A204.1 (cell line): ENCODE results near the gene ARL8A.
"Not testable (repeated sequence)": the region's sequence is repeated elsewhere in the genome, so short reads cannot be mapped to it uniquely, and the experiment has no call there.

Source experiments
- FAIRE-seq: peaks from 2 replicates; lab custom pipeline; 2012; peaks lifted over from hg19 to GRCh38; lab: Jason Lieb, UNC

ARL8A gene

DNA sequence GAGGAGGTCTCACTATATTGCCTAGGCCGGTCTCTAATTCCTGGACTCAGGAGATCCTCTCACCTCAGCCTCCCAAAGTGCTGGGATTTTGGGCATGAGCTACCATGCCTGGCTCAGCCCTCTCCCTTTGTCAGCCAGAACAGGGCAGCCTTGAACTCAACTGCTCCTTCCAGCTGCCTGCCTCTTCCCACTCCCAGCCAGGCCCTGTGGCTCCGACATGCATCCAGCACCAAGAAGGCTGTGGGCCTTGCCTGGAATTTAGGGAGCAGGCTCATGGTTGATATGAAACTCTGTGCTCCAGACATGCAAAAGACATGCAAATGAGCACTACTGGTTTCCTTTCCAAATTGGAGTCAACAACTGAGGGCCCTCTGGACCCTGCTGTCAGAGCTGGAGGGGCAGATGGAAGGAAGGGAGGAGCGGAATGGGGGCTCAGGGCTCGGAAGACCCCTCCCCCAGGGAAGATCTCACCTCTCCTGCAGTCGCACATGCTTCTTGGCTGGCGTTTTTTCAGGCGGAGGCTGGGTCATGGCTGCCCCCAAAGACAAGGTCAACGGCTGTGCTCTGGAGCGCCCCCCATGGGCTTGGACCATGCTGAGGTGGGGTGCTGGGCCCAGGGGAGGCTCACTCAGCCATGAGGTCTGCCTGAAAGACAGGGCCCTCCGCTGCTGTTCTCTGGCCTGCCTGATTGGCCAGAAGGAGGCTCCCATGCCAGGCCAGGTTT, 14.4 kb upstream of the ARL8A start:
- FAIRE-seq: no peak

DNA sequence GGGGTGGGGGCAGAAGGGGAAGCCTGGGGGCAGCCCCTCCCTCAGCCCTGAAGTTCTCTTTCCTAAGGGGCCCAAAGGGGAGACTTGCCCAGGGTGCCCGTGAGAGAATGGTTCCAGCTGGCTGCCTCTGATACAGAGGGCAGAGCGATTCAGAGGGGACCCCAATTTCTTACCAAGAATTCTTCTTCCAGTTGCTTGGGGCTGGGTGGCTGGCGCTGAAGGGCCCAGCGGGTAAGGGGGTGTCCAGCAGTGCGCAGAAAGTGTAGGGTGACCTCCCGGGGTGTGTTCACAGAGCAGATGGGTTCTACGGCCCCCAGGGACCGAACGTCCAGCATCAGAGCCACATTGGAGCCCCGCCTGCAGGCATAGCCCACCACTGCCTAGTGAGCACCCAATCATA, 13.4 kb upstream of the ARL8A start:
- FAIRE-seq: no peak

DNA sequence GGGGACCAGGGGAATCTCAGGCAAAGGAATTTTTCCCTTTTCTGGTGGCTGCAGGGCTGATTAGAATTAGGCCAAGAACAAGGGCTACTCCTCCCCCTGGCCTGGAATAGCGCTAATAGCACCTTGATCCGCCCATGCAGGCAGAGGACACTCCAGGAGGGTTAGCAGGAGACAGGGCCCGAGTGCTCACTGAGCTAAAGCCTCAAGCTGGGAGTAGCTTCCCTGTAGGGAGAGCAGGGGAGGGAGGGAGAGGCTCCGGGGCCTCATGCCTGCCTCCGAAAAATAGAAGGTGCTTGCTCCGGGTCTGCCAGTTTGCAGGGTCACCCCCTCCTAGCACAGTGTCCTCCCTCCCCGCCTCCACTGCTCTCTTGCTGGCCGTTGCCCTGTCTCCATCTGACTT, 12.1 kb upstream of the ARL8A start:
- no peak for FAIRE-seq

DNA sequence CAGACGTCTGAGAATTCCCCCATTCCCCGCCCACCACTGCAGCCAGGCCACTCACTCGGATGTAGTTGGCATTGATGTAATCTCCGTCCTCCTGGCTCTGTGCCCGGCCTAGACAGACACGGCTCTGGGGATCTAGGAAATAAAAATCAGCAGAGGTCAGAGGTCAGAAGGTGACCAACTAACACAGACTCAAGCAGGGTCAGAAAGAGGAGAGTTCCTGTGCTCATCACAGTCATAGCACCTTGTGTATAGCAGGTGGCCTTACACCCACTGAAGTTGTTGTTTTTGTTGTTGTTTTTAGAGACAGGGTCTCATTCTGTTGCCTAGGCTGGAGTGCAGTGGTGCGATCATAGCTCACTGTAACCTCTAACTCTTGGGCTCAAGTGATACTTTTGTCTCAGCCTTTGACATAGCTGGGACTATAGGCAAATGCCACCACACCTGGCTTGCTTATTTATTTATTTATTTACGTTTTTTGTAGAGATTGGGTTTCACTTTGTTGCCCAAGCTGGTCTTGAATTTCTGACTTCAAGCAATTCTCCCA, 11.0 kb upstream of the ARL8A start:
- no peak for FAIRE-seq

DNA sequence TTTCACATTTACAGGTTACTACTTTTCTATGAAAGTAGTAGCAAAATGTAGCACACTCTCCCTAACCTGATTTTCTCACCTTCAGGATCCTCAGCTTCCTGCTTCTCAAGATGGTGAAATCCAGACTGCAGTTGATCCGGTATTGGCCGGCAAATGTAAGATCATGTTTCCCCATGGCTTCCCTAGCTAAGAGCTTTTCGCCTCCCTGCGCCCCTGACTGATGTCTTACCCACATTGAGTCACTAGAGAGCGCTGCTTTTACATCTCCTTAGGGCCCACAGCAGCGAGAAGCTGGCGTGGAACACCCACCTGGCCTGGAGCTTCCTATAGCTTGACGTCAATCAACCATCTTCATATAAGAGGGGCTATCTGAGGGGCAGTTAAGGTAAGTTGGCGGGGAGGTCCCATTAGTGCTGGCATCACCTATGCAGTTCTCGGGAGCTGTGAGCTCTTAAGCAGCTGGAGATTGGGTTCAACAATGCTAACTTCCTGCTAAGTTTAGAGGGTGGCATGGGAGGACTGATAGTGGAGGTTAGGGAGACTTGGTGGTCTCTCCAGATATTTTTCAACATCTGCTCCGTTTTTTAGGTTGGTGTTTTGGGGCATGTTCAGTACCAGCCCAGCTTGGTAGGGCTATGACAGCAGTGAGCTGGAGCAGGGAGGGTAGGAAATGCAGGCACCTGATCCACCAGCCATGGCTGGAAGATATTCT, 10.4 kb upstream of the ARL8A start:
- FAIRE-seq: no peak

DNA sequence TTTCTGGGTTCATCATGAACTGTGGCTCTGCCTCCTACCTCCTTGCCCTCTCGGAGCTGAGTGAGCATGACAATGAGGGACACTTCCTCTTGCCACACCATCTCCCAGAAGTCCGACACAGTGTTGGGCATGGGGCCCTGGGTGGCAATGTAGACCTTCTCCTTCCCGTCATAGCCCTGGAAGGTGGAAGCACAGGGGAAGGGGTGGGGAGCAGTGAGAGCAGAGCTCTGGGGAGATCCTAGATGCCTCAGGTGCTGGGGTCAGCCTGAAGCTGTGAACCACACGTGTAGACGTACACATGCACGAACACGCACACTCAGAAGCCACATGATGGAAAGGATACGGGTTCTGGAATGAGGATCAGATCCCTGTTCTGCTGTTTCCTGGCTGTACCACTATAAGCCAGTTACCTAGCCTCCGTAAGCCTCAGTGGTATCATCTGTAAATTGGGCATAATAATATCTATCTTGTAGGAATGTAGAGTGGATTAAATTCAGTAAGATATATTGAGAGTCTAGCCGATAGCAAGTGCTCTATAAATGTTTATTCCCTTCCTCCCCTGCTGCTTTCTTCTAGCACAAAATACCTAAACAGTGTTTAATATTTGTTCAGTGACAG, 9.7 kb upstream of the ARL8A start:
- FAIRE-seq: no peak

DNA sequence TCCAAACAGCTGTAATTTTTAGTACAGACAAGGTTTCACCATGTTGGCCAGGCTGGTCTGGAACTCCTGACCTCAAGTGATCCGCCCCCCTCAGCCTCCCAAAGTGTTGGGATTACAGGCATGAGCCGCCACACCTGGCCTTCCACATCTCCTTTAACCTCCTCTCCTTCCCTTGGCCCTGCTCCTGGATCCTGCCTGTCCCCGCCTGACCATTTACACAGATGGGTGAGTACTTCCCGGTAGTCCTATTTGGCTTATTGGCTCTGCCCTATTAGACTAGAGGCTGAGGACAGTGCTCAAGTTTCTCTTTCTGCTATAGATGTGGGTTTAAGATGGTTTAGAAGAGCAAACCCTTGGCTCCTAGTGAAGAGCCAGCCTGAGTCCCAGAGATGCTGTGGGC, 8.7 kb upstream of the ARL8A start:
- no peak for FAIRE-seq

DNA sequence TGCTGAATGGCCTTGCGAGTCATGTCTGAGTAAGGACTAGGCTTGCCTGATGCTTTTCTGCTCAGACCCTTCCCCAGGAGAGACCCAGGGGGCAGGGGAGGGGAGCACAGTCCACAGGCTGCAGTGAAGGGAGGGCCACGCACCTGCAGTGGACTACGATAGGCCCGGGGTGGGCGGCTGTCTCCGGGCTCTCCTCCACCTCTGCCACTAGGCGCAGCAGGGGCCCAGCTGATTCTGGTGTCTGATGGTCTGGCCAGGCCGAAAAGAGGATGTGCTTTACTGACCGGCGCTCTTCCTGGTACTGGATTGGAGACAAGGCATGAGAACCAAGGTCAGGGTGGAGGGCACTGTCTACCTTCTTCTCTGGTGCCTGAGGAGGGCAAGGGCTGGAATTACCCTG, 7.9 kb upstream of the ARL8A start:
- FAIRE-seq: no peak

DNA sequence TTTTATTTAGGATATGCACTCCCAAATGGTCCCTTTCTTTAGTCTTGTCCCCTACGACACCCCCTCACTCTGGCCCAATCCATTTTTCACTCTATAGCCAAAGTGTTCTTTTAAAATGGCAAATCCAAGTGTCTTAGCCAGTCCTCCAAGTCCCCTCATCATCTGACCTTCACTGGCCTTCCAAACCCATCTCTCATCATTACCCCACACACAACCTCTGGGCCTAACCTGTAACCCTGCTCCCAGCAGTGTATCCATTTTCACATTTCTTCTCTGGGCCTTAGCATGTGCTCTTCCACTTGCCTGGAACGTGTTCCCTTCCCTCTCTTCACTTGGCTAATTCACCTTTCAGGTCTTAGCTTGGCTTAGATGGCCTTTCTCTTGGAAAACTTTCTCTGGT, 6.5 kb upstream of the ARL8A start:
- no peak for FAIRE-seq

DNA sequence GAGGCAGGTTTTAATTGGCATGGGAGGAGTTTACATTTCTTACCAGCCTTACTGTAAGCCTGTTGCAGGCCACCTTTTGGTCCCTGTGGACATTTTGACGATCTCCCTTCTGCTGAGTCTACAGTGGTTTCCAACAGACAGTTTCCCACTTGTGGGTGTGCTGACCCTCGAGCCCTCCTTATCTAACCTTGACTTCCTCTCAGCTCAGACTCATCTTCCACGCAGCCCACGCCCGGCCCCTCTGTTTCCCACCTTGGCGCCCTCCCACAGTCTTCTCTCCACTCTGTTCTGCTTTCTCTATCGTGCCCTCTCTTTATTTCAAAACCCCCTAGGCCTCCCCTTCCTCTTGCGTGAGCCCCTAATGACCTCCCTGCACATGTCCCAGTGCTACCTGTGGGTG, 6.1 kb upstream of the ARL8A start:
- FAIRE-seq: no peak

DNA sequence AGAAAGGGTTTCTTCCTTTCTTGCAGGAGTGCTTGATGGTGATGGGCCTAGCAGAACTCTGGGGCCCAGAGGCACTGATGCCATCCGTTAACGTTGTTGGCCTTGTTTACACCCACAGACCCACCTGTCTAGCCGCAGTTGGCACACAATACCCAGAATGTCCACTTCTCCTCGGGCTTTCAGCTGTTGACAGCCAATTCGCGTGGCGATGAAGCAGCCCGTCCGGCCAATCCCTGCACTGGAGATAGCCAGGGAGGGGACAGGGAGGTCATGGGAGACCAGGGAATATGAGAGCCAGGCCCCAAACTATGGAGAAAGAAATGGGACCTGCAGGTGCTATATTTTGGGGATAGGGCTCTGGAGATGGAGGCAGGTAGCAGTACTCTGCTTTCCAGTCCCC, 5.7 kb upstream of the ARL8A start:
- no peak for FAIRE-seq

DNA sequence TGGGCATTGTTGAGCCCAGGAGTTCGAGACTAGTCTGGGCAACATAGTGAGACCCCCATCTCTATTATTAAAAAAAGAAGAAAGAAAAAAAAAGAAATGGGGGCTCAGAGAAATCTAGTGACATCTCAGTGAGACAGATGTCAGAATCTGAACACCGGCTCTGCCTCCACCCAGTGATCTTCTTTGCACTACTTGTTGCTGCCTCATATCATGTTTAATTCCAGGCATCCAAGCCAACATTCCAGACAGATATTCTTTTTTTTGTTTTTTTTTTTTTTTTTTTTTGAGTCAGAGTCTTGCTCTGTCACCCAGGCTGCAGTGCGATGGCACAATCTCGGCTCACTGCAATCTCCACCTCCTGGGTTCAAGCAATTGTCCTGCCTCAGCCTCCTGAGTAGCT, 5.0 kb upstream of the ARL8A start:
- no peak for FAIRE-seq

DNA sequence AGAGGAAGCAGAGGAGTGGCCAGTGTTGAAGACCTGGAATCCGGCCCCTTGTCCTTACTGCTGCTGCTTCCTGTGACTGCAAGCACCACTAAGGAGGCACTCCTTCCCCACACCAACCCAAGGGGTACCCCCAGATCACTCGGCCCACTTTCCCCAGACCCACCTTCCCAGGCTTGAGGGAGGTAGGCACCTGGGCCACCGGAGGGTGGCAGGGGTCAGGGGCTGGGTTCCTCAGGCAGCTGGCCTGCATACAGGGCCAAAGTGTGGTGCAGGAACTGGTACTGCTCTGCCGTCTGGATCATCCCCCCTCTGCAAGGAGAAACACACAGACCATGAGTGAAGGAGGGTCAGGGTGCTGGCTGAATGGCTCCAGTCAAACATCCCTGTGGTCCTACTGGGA, 3.9 kb upstream of the ARL8A start:
- no peak for FAIRE-seq

DNA sequence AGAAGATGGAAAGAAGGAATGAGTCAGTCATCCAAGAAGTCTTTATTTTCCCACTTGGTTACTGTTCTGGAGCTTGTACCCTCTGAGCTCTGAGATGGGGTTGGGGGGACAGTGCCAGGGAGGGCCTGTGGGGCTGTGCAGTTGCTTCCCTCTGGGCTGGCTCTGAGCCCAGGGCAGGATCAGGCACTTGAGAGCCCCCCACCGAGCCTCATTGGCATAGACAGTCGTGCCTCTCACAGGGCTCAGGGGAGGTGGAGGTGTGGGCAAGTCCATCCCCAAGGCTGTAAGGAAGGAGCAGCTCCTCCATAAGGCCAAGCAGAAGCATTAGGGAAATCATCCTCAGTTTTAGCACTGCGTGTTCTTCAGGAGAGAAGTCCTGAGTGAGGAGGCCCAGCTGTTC, 2.5 kb upstream of the ARL8A start:
- no peak for FAIRE-seq

DNA sequence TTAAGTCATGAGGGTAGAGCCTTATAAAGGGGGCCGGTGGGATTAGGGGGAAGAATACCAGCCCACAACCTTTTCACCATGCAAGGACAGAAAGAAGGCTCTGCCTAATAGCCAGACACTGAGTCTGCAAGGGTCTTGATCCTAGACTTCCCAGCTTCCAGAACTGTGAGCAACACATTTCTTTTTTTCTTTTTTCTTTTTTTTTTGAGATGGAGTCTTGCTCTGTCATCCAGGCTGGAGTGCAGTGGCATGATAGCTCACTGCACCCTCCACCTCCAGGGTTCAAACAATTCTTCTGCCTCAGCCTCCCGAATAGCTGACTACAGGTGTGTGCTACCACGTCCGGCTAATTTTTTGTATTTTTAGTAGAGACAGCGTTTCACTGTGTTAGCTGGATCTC, 1.7 kb upstream of the ARL8A start:
- no peak for FAIRE-seq

DNA sequence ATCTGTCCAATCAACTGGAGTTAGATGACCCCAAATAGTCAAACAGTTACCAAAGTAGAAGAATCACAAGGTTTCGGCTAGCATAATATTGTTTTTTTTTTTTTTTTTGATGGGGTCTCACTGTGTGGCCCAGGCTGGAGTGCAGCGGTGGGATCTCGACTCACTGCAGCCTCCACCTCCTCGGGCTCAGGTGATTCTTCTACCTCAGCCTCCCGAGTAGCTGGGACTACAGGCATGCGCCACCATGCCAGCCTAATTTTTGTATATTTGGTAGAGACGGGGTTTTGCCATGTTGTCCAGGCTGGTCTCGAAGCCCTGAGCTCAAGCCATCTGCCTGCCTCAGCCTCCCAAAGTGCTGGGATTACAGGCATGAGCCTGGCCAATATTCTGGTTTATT, 1.2 kb upstream of the ARL8A start:
- FAIRE-seq: not testable (repeated sequence)

DNA sequence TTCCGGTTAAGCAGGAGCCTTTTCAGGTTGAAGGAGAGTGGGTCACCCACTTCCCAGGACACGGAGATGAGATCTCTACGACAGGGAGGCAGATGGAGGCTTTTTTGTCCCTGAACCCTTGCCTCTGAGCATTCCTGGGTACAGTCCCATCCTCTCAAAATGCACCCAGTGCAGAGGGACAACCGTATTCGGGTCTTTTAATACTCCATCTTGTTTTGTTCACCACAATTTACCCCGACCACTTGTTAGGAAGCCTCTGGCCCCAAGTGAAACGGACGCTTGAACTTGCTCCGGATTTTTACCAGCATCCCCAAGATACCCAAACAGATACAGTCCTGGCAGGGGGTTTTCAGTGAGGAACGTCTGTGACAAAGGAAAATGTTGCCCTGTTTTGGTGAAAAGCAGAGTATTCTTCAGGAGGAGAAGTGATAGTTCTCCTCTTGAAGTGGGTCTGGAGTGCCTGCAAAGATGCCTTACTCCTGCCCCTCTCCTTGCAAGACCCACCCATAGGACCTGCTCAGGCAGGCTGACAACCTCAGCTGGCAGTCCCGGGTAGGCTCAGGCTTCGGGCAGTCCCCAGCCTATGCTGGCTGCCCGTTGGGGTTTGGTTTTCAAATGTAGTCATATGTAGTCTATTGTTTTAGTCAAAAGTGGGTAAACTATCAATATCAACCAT, 669 bp upstream of the ARL8A start:
- no peak for FAIRE-seq

DNA sequence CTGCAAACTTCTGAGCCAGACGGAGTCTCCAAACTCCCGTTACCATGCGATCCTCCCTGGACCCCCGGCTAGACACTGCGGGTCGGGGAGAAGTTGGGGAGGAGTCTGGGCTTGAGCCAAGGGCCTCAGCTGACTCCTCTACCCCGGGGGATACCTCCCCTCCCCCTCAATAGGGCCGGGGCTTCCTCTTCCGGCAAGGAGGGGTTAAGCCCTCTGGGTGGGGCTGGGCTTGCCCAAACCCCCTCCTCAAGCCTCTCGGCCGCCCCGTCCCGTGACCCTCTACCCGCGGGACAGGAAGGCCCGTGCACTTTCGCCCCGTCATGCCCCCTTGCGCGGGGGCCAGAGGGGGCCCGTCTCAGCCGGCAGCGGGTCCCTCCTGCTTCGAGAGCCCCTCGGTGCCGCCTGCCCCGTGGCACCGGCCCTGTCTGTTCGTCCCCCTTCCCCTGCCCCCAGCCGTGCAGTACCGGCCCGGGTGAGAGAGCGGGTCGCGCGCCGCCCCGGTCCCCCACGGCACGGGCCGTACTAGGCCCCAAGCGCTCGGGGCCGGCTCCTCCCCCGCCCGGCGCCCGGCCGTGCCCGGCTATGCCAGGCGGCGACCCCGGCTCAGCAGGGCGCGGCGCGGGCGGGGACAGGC, 652 bp downstream of the ARL8A start:
- FAIRE-seq: no peak

DNA sequence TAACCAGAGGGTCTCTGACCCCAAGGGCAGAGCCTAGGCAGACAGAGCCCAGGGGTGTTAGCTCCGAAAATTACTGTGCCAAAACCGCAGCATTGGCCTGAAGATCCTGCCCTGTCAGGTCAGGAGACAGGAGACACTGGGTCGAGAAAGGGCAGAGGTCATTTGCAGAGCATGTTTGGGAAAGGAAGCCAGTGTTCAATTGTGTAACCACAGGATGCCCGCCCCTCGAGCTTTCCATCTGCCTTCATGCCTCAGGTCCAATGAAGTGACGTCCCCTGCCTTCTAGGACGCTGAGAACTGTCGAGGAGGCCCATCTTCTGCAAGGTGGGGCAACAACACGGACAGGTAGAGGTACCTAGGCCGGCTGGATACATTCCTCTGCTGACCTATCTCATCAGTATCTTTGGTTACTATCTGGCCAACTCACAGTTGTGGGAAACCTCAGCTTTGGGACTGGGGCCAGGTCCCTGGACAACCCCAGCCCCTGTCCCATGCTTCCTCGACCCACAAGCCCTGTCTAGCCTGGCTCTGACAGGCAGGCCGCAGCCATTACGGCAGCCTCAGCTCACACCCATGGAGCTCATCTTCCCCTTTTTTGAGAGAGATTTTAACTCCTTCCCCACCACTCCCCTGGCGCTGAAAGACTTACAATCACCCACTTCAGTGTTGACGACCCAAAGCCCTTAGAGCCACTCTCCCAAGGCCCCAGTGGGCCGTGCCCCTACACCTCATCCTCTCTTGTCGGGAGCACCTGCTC, 1.3 kb downstream of the ARL8A start:
- no peak for FAIRE-seq

DNA sequence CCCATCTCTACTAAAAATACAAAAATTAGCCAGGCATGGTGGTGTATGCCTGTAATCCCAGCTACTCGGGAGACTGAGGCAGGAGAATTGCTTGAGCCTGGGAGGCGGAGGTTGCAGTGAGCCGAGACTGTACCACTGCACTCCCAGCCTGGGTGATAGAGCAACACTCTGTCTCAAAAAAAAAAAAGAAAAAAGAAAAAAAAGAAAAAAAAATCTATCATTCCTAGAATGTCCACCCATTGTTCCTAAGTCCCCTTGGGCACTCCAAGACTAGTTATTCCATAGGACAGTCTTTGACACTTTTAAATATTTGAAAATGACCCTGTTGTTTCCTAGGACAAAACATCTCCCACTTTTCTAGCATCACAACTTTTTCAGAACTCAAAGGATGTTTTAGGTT, 3.1 kb downstream of the ARL8A start:
- FAIRE-seq: not testable (repeated sequence)

DNA sequence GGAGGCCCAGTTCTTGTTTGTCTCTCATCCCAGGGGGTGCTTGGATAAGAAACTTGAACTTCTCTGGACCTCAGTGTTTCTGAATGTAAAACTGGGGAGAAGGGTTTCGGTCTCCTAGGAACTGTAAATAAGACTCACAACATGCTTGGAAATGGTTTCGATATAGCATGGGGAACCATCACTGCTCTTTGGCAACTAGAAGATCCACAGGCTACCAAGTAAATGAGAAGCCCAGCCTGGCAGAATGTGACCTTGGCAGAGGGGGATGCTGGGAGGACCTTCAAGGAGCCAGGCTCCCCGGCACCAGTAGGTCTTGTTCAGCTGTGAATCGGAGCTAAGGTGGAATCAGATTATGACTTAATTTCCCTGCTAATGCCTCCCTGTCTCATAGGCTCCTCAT, 3.7 kb downstream of the ARL8A start:
- no peak for FAIRE-seq

DNA sequence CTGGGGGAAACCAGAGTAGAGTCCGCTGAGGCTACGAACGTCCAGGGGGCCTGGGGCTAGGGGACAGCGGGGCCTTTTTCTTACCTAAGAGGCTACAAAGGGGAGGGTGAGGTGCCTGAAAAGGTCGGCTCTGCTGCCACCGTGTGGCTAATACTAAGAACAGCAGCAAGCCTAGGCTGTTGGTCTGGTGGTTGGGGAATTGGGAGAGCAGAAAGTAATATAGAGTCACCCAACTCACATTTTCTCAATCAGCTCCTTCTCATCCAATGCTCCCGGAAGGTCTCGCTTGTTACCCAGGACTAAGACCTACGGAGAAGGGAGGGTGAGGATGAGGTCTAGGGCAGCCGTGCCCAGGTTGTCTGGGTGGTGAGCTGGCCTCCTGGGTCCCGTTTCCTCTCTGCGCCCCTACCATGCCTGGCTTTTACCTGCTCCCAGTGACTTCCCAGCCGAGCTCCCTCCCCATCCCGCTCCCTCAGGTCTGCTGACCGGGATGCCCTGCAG, 9.3 kb downstream of the ARL8A start:
- no peak for FAIRE-seq
